ENCODE results near the gene TNNT2.

DNA sequence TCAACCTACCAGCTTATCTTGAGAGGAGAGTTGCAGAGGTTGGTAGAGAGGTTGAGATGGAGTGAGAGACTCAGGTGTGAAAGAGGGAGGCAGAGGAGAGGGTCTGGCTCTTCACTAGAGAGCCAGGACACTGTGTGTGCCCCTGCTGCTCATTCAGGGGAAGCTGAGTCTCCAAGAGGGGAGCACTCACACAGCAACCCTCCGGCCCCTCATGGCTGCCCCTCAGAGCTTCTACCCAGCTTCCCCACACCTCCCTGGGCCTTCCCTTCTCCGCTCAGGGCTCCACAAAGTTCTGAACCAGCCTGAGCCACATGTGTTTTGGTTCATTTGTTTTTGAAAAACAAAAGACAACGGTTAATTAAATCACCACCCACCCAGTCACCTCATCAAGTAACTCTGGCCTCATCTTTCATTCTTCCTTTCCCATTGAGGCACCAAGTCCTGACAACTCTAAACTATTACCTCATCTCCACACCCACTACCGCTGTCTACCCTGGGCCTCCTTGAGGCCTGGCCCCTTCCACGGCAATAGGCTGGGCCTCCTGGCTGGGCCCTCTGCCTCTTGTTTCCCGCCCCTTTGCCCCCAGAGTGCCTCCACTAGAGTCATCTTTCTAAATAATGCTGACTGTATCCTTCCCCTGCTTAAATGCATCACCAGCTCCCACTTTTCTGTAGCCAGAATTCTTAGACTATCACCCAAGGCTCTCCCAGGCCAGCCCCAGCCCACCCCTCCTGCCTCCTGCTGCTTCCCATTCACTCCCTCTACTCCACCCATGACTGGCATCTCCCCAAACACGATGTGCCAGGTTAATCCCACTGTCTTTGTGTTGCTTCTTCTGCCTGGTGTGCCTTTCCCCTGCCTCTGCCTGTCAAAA is 33.0 kb downstream of the TNNT2 start:
- TF ChIP-seq, protein P1, sequence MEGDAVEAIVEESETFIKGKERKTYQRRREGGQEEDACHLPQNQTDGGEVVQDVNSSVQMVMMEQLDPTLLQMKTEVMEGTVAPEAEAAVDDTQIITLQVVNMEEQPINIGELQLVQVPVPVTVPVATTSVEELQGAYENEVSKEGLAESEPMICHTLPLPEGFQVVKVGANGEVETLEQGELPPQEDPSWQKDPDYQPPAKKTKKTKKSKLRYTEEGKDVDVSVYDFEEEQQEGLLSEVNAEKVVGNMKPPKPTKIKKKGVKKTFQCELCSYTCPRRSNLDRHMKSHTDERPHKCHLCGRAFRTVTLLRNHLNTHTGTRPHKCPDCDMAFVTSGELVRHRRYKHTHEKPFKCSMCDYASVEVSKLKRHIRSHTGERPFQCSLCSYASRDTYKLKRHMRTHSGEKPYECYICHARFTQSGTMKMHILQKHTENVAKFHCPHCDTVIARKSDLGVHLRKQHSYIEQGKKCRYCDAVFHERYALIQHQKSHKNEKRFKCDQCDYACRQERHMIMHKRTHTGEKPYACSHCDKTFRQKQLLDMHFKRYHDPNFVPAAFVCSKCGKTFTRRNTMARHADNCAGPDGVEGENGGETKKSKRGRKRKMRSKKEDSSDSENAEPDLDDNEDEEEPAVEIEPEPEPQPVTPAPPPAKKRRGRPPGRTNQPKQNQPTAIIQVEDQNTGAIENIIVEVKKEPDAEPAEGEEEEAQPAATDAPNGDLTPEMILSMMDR (IDR thresholded peaks at IDR 0.05; ENCODE audit: low read depth, low read length, missing input control), result no peak
- TF ChIP-seq, protein P2, sequence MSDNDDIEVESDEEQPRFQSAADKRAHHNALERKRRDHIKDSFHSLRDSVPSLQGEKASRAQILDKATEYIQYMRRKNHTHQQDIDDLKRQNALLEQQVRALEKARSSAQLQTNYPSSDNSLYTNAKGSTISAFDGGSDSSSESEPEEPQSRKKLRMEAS (IDR thresholded peaks at IDR 0.05), result no peak
- TF ChIP-seq RAD21 (IDR thresholded peaks at IDR 0.05), result no peak
- TF ChIP-seq, protein P3, sequence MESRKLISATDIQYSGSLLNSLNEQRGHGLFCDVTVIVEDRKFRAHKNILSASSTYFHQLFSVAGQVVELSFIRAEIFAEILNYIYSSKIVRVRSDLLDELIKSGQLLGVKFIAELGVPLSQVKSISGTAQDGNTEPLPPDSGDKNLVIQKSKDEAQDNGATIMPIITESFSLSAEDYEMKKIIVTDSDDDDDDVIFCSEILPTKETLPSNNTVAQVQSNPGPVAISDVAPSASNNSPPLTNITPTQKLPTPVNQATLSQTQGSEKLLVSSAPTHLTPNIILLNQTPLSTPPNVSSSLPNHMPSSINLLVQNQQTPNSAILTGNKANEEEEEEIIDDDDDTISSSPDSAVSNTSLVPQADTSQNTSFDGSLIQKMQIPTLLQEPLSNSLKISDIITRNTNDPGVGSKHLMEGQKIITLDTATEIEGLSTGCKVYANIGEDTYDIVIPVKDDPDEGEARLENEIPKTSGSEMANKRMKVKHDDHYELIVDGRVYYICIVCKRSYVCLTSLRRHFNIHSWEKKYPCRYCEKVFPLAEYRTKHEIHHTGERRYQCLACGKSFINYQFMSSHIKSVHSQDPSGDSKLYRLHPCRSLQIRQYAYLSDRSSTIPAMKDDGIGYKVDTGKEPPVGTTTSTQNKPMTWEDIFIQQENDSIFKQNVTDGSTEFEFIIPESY (IDR thresholded peaks at IDR 0.05), result no peak
- TF ChIP-seq FOXA1 (IDR thresholded peaks at IDR 0.05), result no peak
- TF ChIP-seq, protein P4, sequence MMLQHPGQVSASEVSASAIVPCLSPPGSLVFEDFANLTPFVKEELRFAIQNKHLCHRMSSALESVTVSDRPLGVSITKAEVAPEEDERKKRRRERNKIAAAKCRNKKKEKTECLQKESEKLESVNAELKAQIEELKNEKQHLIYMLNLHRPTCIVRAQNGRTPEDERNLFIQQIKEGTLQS (IDR thresholded peaks at IDR 0.05), result no peak
- TF ChIP-seq SP1 (IDR thresholded peaks at IDR 0.05), result no peak
- no peak for TF ChIP-seq TAF1 (conservative IDR thresholded peaks at IDR 0.05)
- TF ChIP-seq, protein P5, sequence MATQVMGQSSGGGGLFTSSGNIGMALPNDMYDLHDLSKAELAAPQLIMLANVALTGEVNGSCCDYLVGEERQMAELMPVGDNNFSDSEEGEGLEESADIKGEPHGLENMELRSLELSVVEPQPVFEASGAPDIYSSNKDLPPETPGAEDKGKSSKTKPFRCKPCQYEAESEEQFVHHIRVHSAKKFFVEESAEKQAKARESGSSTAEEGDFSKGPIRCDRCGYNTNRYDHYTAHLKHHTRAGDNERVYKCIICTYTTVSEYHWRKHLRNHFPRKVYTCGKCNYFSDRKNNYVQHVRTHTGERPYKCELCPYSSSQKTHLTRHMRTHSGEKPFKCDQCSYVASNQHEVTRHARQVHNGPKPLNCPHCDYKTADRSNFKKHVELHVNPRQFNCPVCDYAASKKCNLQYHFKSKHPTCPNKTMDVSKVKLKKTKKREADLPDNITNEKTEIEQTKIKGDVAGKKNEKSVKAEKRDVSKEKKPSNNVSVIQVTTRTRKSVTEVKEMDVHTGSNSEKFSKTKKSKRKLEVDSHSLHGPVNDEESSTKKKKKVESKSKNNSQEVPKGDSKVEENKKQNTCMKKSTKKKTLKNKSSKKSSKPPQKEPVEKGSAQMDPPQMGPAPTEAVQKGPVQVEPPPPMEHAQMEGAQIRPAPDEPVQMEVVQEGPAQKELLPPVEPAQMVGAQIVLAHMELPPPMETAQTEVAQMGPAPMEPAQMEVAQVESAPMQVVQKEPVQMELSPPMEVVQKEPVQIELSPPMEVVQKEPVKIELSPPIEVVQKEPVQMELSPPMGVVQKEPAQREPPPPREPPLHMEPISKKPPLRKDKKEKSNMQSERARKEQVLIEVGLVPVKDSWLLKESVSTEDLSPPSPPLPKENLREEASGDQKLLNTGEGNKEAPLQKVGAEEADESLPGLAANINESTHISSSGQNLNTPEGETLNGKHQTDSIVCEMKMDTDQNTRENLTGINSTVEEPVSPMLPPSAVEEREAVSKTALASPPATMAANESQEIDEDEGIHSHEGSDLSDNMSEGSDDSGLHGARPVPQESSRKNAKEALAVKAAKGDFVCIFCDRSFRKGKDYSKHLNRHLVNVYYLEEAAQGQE (IDR thresholded peaks at IDR 0.05), result no peak
- no peak for TF ChIP-seq YY1 (IDR thresholded peaks at IDR 0.05)
- no peak for TF ChIP-seq RXRA (IDR thresholded peaks at IDR 0.05)
- TF ChIP-seq HNF4G (IDR thresholded peaks at IDR 0.05), result no peak
- no peak for TF ChIP-seq EGR1 (IDR thresholded peaks at IDR 0.05; ENCODE audit: low read depth in 2 of 2)
- no peak for TF ChIP-seq JUND (IDR thresholded peaks at IDR 0.05)
